Colon (tissue), 2 donors: ENCODE data around the gene NRXN3.

ENCODE experiments used
- FAIRE-seq: peaks from 2 replicates; lab custom pipeline; 2012; peaks lifted over from hg19 to GRCh38; lab: Jason Lieb, UNC
- donor health status: control.
- donor health status: control.

Gene NRXN3

DNA sequence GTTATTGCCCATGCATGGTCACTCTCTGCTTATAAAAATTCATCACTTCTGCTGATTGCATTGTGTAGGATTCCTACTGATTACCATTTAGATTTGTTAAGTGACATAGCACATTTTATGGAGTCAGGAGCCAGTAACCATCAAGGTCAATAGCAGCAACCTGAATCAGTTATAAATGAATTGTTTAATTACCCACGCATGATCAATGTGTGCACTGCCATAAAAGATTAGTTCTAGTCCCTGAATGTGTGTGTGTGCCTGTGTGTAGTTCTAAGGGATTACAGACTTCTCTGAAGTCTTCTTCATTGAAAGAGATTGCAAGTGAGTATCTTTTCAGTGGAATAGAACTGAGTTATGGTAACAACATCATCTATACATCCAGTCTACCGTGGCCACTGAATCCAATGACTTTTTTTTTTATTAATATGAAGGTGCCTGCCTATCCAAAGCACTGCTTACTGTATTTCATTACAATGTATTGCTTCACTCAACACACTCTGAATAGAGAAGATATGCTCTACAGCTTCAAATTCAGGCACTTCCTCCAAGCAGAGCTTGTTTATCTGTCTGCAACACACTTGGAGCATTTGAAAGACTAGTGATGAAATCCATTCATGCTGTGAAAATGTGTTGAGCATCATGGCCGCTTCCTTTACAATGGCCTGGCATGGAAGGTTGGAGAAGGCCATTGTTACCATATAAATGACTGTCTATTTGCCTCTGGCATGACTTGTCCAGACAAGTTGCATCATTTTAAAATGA is 1659.4 kb downstream of the NRXN3 start:
- no peak for FAIRE-seq

DNA sequence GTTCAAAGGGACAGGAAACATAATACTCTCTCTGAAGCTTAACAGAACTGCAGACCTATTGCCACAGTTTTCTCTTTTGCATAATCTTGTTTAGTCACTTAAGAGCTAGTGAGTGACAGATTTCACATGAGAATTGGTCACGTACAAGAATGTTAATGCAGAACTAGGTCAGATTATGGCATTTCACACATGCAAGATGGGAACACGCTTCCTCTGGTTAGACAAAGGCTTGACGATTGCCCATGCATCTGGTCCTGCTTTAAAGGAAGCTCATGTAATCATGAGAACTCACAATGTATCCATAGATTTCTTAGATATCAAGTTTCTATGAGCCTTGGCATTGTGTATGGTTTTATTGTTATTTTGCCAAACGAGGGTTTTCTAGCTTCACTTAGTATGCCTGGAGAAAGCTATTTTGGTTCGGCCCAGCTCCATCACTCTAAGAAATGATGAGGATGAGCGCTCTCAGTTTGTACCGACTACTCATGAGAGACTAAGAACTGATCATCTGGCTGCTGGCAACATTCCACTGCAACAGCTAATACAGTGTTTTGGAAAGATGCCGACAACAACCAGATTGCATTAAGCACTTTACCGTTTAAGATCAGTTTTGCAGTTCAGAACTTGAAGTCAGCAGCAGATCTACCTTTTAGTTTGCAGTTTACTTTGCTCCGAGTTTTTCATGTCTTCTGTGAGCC is 1661.2 kb downstream of the NRXN3 start:
- no peak for FAIRE-seq

DNA sequence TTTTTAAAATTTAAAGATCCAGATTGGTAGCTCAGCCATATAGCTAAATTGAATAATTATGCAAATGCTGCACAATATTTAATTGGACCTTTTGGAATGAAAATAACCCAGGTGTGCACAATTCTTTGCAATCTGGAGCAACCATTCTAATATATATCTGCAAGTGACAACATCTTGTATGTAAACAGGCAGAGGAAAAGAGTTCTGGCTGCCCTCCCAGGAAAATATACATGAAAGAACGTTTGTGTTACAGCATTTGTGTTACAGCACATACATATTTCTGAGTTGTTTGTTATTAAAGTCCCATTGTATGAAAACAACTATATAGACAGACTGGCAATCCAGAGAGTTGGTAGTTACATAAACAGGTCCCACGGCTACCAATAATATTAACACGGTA is 1663.6 kb downstream of the NRXN3 start:
- no peak for FAIRE-seq

DNA sequence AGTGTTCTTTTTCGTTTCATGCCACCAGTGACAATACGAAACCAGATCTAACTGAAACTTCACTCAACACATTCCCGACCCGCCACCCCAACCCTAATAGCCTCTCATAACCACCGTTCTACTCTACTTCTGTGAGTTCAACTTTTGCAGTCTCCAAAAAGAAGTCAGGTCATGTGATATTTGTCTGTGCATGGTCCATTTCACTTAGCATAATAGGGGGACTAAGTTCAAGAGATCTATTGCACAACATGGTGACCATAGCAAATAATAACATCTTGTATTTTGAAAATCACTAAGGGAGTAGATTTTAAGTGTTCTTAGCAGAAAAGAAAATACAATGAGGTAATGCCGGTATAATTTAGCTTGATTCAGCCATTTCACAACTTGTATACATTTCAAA is 1664.7 kb downstream of the NRXN3 start:
- no peak for FAIRE-seq

DNA sequence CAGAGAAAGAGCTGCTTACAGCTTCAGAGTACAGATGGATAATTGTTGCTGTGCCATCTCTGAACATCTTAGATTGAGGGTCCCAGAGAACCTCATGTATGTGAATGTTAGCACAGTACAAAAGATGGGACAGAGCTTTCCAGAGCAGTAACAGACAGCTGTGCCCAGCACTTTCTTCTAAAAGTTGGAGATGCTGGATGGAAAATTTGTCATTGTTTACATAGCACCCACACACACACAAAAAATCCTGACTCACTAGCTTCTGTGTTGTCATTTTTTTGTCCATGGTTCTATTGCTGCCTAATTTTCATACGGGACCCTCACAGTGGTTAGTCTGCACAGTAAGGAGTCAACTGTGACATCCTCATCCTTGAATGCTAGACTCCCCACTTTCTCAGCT is 1666.4 kb downstream of the NRXN3 start:
- FAIRE-seq = no peak

DNA sequence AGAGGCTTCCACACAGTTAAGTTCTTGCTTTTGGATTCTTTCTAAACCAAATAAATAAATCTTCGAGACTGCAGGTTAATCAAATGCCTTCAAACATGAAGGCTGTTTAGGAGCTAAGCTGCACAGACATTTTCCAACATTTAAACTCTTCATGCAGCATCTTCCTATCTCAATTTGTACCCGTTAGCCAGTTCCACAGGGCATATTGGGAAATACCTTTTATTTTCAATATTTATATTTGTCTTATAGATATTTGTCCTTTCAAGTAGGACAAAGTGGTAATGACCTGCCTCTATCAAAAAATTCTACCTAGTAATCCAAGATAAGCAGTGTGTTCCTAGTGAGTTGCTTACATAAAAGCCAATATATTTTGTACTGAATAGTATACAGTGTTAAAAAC is 1667.5 kb downstream of the NRXN3 start:
- no peak for FAIRE-seq

DNA sequence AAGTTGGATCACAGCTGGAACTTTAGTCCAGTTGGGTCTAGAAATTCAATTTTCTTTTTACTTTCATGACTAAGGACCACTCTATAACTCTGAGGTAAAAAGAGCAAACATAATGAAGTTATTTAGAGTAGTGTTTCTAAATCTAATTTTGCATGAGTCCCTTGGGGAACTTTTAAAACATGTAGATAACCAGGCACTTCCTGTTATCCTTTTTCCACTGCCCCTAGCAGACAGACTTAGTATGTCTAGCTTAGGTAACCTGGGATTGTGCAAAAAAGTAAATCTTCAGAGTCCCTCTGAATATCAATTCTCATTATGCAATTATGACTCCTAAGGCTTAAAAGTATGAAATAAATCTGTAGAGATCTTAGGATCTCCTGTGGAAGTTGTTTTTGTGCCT is 1669.9 kb downstream of the NRXN3 start:
- FAIRE-seq = no peak

DNA sequence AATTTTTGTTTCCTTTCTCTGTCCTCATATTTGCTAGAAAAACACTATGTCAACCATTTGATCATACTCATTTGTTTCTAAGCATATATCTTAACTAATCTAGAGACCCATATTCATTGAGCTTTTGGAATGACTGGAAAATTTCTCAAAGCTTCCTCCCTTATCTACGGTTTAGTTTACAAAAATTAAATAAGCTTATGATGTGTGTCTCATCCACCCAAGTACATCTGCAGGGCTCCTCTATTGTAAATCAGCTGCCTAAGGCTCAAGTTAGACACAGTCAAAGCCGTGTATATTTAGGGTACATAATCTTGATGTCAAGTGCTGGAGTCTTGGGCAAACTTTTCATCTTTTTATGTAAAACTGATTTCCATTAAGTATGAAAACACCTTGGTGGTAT is 1670.7 kb downstream of the NRXN3 start:
- FAIRE-seq = no peak

DNA sequence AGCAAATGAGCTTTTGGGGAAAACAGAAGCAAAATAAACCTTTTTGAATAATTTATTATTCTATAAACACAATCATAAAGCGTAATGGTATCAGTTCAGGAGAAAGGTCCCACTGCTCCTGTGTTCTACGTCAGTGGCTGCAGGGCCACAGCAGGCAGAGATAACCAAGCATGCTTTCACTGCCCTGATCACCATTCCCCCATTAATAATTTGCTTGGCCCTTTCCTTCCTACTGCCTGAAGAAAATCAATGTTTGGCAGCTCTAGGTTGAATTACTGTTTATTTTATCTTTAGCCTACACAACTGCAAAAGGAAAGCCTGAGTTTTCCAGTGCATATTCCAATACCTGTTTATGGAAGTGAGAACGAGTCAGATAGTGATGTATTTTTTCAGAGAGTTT is 1671.3 kb downstream of the NRXN3 start:
- FAIRE-seq = no peak

DNA sequence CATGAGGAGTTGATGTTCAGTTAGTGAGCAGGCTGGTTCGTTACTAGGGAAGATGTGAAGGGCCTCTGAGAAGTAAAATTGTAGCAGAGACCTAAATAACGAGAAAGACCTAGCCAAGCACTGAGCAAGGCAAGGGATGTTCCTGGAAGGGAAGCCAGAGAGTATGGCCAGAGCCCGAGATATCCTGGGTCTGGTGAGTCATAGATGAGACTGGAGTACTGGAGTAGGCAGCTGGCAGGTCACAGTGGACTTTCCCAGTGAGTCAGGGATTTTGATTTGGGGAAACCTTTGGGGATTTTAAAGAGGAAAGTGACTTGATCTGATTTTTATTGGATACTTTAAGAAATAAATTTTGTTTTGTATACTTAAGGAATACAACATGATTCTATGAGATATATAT is 1672.1 kb downstream of the NRXN3 start:
- no peak for FAIRE-seq

DNA sequence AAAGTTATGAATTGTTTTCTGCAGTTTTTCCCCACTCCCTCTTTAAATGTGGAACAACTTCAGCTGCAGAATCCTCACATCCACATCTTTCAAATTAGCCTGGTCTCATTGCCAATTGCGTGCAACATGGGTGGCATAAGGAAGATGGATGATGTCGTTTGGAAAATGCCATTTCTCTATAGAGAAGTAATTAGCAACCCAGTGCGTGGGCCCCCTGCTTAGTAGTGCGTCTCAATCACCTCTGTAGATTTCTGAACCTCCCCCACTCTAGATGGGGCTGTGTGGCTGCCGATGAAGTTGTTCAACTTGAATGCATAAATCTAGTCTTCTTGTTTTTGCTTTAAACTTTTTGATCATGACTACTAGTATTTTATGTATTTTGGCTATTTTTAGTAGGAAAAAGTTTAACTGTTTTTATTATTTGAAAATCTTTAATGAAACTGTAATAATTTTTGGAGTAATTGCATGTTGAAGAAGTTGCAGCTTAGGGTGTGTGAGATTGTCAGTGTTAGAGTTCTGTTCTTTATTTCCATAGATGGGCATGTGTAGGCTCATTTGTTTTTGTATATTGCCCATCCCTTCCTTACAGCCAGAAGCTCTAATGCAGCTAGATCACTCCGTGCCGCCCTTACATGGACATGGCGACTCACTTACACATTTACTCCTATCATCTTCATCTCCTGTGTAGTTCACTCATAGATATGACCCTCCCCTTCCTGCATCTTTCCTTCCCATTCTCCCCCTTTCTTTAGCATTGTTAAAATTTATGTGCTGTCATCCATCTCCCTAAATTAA is 1683.0 kb downstream of the NRXN3 start:
- no peak for FAIRE-seq

DNA sequence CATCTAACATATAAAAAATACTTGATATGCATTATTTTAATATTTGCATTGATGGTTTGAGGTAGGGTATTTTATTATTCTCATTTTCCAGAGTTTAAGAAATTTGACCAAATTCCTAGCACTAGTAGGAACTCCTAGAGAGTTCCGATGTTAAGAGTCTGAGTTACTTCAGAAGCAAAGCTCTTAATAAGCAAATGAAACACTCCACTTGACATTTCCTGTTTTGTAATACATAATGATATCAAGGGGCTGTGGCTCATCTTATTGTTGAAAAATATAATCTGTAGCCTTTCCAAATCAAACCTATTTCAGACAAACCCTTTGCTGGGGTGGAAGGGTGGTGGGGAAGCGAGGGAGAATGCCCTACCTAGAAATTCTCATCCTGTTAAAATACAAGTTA is 1685.6 kb downstream of the NRXN3 start:
- no peak for FAIRE-seq

DNA sequence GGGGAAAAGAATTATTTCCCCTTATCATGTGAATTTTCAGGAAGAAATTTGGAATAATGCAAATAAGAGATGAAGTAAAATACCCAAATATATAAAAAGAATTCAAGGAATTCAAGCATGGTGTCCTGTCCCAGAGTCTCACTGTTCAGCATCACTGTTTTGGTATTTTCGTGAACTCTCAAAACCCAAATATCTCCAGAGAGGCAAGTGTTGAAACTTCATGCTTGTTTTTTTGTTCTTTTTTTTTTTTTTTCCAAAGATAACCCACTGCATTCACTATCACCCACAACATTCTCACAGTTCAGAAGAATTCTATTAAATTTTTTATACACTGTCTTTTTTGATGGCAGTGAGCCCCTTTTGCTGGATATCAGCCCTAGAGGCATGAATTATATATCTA is 1686.2 kb downstream of the NRXN3 start:
- no peak for FAIRE-seq

DNA sequence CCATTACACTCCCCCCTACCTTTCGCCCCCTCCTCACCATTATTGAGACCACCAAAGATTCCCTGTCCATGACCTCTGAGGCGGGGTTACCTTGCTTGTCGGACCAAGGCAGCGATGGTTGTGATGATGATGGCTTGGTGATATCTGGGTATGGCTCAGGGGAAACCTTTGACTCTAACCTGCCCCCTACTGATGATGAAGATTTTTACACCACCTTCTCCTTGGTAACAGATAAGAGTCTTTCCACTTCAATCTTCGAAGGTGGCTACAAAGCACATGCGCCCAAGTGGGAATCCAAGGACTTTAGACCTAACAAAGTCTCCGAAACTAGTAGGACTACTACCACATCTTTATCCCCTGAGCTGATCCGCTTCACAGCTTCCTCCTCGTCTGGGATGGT is 1690.9 kb downstream of the NRXN3 start:
- no peak for FAIRE-seq

DNA sequence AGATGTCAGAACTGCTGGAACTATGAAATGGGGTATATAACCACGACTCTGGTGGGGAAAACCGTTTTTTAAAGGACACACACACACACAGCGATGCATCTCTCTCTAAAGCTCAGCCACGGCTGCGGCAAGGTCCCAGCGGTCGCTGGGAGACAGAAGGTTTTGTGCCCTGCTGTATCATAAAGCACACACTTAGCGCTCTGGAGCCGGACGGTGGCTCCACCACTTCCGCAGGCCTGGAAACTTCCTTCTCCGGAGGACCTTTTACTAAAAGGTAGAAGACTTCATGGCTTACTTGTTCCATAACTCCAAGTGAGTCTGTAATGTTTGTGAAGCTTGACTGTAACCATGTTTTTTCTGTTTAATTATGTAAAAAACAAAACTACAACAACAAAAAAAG is 1691.9 kb downstream of the NRXN3 start:
- no peak for FAIRE-seq

DNA sequence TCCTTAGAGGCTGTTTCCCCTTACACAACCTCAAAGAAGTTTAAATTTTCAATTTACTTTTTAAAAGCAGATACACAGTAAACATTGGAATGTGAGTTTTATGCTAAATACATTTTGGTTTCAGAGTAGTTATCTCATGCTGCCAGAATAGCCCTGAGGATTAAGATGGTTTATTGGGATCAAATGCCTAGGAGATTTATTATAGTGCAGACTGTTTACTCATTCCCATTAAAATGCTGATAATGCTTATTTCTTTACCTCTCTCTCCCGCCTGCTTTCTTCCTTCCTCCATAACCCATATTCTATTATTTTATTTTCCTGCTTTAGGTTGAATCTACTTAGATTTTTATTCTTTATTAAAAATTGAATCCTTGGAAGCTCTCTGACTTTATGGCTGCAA is 1701.0 kb downstream of the NRXN3 start:
- FAIRE-seq = no peak

DNA sequence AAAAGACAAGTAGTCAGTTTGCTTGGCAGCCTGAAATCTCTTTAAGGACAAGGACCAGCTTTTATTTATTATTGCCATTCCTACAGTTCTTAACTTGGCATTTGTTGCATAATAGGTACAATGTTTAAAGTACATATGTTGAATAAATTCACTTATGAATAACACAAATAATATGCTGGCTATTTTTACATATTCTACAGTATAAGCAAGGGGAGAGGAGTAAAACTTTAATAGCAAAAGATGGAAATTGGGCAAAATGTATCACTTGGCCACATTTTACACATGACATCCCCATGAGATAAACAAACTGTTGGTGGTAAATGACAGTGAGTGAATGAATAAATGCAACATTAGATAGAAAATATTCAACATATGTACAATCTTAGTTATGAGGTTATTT is 1708.1 kb downstream of the NRXN3 start:
- no peak for FAIRE-seq

DNA sequence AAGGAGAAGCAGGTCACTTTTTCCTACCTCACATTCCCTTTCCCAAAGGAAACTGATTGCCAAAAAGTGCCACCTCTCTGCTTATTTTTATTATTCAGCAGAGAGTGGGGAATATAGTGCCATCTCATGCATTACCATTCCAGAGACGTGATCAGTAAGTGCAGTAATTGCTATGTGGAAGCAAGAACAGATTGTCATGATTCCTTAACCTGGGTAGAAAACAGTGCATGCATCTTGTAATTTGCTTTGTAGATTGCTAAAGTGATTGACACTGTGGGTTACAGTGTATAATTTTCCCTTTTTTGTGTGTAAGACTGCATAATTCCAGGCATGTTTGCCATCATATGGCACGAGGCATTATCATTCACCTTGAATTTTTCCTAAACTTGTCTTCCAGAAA is 1708.6 kb downstream of the NRXN3 start:
- no peak for FAIRE-seq

DNA sequence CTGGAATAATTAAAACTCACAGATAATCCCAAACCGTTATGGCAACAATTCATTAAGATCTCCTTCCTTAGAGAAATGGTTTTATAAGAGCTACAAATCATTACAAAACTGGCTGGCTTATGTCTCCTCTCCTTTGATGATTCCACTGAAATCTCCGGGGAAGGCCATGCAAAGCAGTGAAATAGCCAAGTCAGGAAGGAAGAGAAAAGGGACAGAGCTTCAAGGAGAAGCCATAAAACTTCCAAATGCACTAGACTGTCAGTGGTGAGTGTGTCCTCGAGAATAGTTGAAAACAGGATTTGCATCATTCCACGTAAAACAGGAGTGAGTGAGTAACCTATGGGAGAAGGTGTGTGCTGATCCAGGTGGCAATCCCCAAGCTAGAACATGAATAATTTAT is 1711.1 kb downstream of the NRXN3 start:
- FAIRE-seq = no peak

DNA sequence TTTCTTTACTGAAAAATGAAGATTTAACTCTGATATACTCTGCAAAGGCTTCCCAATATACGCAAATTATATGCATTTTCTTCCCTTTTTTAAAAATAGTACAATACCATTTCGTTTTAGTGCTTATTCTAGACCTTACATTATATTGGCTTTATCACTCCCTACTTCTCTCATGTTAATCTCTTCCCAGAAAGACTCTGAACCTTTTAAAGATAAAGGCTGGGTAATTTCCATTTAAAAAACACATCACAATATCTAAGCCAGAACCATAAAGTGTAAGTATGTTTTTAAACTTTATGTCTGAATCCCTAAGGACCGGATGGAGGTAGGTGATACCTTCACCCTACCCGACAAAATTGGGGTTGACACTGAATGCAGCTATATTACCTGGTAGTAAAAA is 1720.4 kb downstream of the NRXN3 start:
- FAIRE-seq = no peak

DNA sequence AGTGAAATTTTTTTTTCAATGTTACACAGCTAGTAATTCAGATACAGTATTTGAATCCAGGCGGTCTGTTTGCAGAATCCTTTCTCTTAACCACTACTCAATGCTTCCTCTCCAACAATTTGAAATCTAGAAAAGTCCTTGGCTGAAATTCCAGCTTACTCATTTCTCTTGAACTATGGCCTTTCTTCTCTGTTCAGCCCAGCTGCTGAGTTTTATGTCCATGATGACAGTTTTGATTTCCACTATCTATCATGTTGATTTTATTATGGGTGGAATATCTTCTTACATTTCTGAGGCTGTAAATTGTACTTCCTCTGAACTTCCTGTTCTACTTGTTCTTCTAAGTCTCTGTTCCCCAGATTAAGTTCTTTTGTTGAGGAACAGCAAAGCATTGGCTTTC is 1725.8 kb downstream of the NRXN3 start:
- no peak for FAIRE-seq

DNA sequence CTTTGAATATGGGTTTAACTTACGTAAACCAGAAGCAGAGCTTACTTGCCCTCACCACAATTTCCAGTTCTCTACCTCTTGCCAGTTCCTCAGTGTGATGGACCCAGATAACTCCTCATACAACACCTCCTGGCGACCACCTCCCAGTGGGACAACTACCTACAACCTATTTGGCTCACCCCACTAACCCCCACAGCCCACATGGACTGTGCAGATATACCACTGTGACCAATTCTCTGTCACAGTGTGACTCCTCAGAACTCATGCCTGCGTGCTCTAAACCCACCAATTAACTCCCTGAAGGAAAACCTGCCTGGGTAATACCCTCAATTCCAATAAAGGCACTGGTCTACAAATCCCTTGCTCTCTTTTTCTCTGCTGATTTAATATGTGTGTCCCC is 1729.4 kb downstream of the NRXN3 start:
- FAIRE-seq = no peak

DNA sequence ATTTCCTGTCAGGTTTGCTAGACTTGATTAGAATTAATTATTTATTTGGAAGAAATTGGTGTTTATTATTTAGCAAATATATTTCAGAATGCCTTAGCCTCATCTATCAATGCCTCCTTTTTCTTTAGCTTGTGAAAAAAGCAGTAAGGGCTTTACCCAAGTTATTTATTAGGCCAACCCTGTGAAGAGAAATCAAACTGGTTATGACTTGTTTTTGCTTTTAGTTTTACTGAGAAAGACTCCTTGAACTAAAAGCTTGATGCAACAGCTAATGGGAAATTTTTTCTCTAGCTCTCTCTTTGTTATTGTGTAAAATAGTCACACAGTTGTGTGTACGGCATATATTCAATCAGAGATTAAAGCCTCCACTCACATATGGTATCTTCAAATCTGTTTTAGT is 1734.3 kb downstream of the NRXN3 start:
- FAIRE-seq = no peak
